Measurements from ENCODE around the gene HNF1A. TPM values are rescaled to one million over a fixed set of nuclear protein-coding genes. Genes with fewer than 3 reads are reported as not detected.

The HNF1A gene
- total and polyA plus RNA-seq, 2 of the 4 experiments (the other 2 are of a cell fraction): under 0.01 TPM; not detected in 1

- Histone ChIP-seq H3K4me1 (ENCODE audit: control insufficient read depth, insufficient read depth, low read length) (no peaks in the 10 kb centered on the region), H3K36me3 (ENCODE audit: control insufficient read depth, insufficient read depth, low read length) (no peaks in the 10 kb centered on the region), H2AK5ac (ENCODE audit: low read depth, low read length) (no peak overlapping the region), H3K23ac (ENCODE audit: low read depth, low read length) (no peak overlapping the region), H3K4me2 (ENCODE audit: low read depth, low read length) (no peak overlapping the region), H4K91ac (ENCODE audit: insufficient read depth, low read depth, low read length) (no peak overlapping the region), H3K79me1 (ENCODE audit: low read depth in 1 of 2, low read length in 2 of 2) (peaks cover 12 to 15% of the 10 kb centered on the region in 2 experiments), H3K56ac (ENCODE audit: extremely low read depth, insufficient read depth, low read length) (no peak overlapping the region), H2BK20ac (ENCODE audit: low read depth, low read length) (no peak overlapping the region), H4K8ac (ENCODE audit: low read depth in 2 of 2, low read length in 2 of 2) (no peak overlapping the region), H2BK15ac (ENCODE audit: low read depth, low read length) (no peak overlapping the region), H3K18ac (ENCODE audit: low read depth, low read length) (no peak overlapping the region), H3K14ac (replicated peaks; ENCODE audit: low read depth, low read length) (no peak overlapping the region), H3K27ac (ENCODE audit: insufficient read depth, low read length) (no peak overlapping the region), H2BK5ac (ENCODE audit: low read depth, low read length, poor library complexity, severe bottlenecking) (no peak overlapping the region), H4K20me1 (ENCODE audit: insufficient read depth, low read length) (no peaks in the 10 kb centered on the region), H3K9me3 (ENCODE audit: control insufficient read depth, insufficient read depth, low read length) (no peaks in the 10 kb centered on the region), H3K4me3 (ENCODE audit: insufficient read depth, low read depth, low read length) (no peak overlapping the region), H3K9me1 (ENCODE audit: insufficient read depth, low read length) (0 out of 2 replicates have a peak, but pooled peaks cover 6% of the 10 kb centered on the region), H4K5ac (ENCODE audit: low read depth, low read length) (no peak overlapping the region), H3K27me3 (ENCODE audit: control insufficient read depth, insufficient read depth, low read length) (peaks cover 14% of the 10 kb centered on the region; the same call in 1 of the 2 replicates), H2BK120ac (ENCODE audit: low read depth, low read length) (no peak overlapping the region), H2AK9ac (replicated peaks; ENCODE audit: low read depth, low read length, poor library complexity) (no peak overlapping the region), H3K4ac (ENCODE audit: low read depth, low read length) (no peak overlapping the region), H3K9ac (ENCODE audit: low read depth, low read length) (no peak overlapping the region), H2AFZ (replicated peaks; ENCODE audit: low read length, poor library complexity) (no peak overlapping the region)
- CTCF ChIA-PET: no interaction called here
- intact Hi-C loops (cut with micrococcal nuclease): no loop called here
- dilution Hi-C loops (cut with HindIII; ENCODE audit: low sequenced_read_pairs, unreplicated experiment): no loop called here
- ATAC-seq (ENCODE audit: low read depth) (no peak), DNase-seq (no peak)
- in situ Hi-C loops (cut with MboI; ENCODE audit: low sequenced_read_pairs): no loop called here
- POLR2A ChIA-PET (ENCODE audit: unreplicated experiment): no interaction called here
- 100% methylated on average over 2 of the region's 15 CpGs; no CpG with 5 or more reads in 1 of the 2 experiments for WGBS, 2 experiments (ENCODE audit: extremely low coverage in 2 of 2, insufficient read length in 1 of 2)
- TF ChIP-seq CEBPB (IDR thresholded peaks at IDR 0.05; ENCODE audit: low read depth, low read length) (no peak), CHD1 (IDR thresholded peaks at IDR 0.05; ENCODE audit: low read depth, low read length) (no peak), MAZ (IDR thresholded peaks at IDR 0.05; ENCODE audit: borderline replicate concordance, low read depth, low read length) (no peak), FOS (IDR thresholded peaks at IDR 0.05; ENCODE audit: low read depth, low read length) (no peak), MAFK (IDR thresholded peaks at IDR 0.05; ENCODE audit: low read depth, low read length) (no peak), SMC3 (IDR thresholded peaks at IDR 0.05; ENCODE audit: low read depth, low read length) (no peak), ELK1 (IDR thresholded peaks at IDR 0.05; ENCODE audit: borderline replicate concordance, low read depth, low read length) (no peak), RCOR1 (IDR thresholded peaks at IDR 0.05; ENCODE audit: insufficient replicate concordance, low read length) (no peak), NFE2L2 (IDR thresholded peaks at IDR 0.05; ENCODE audit: low read depth, low read length) (no peak), MXI1 (IDR thresholded peaks at IDR 0.05; ENCODE audit: borderline replicate concordance, low read depth, low read length) (no peak), RAD21 (IDR thresholded peaks at IDR 0.05; ENCODE audit: low read length) (no peak), BHLHE40 (IDR thresholded peaks at IDR 0.05; ENCODE audit: low read depth, low read length) (no peak), CTCF (conservative IDR thresholded peaks at IDR 0.05; ENCODE audit: low read depth, low read length) (no peak), POLR2A (IDR thresholded peaks at IDR 0.05; ENCODE audit: low read depth, low read length) (no peak), RFX5 (IDR thresholded peaks at IDR 0.05; ENCODE audit: low read depth, low read length) (no peak)
- TF ChIP-seq, protein P1, sequence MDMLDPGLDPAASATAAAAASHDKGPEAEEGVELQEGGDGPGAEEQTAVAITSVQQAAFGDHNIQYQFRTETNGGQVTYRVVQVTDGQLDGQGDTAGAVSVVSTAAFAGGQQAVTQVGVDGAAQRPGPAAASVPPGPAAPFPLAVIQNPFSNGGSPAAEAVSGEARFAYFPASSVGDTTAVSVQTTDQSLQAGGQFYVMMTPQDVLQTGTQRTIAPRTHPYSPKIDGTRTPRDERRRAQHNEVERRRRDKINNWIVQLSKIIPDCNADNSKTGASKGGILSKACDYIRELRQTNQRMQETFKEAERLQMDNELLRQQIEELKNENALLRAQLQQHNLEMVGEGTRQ (IDR thresholded peaks at IDR 0.05; ENCODE audit: low read depth, low read length): no peak
- BruUV-seq (replicated peaks): no TSS peak
These were observed 39.7 kb downstream of the HNF1A start for GRCh38 chr12:121017966-121018491.

Data from IMR-90 (cell line).